ENCODE measurements around the gene FUT2. TPM values are rescaled to one million over a fixed set of nuclear protein-coding genes. Genes with fewer than 3 reads are reported as not detected.

The FUT2 gene
- total RNA-seq, 4 donors from 2014 or later = 0.44 TPM; not detected in 3

DNA sequence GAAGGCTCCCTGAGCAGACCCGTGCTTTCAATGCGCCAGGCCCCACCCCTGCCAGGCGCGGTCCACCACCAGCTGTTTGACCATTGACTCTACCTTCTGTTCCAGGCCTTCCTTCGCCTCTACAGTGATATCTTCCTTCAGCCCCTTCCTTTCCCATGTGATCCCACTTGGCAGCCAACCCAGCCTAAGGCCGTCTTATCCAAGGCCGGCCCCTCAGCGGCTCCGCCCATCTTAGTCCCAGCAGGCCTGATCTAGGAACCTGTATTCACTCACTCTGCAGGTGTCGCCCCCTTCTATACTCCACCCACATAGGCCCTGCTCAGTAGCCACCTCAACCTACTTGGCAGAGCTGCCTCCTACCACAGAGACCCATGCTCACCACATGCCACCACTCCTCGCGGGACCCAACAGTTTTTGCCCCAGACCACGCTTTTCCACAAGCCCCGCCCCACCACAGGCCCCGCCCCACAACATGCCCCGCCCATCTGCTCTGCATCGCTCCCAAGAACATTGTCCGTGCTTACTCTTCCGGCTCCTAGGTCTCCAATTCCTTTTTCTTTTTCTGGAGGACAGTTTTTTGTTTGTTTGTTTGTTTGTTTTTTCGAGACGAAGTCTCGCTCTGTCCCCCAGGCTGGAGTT is 41.7 kb downstream of the FUT2 start:
- no peaks in the 10 kb centered on the region for H3K9me3 ChIP-seq
- TF ChIP-seq POLR2A (IDR thresholded peaks at IDR 0.05) (no peak), EP300 (IDR thresholded peaks at IDR 0.05) (no peak)
- TF ChIP-seq, protein P1, sequence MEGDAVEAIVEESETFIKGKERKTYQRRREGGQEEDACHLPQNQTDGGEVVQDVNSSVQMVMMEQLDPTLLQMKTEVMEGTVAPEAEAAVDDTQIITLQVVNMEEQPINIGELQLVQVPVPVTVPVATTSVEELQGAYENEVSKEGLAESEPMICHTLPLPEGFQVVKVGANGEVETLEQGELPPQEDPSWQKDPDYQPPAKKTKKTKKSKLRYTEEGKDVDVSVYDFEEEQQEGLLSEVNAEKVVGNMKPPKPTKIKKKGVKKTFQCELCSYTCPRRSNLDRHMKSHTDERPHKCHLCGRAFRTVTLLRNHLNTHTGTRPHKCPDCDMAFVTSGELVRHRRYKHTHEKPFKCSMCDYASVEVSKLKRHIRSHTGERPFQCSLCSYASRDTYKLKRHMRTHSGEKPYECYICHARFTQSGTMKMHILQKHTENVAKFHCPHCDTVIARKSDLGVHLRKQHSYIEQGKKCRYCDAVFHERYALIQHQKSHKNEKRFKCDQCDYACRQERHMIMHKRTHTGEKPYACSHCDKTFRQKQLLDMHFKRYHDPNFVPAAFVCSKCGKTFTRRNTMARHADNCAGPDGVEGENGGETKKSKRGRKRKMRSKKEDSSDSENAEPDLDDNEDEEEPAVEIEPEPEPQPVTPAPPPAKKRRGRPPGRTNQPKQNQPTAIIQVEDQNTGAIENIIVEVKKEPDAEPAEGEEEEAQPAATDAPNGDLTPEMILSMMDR (IDR thresholded peaks at IDR 0.05) = no peak
- WGBS, 2 donors = 59 to 62% methylated on average over 22 of the region's 22 CpGs

DNA sequence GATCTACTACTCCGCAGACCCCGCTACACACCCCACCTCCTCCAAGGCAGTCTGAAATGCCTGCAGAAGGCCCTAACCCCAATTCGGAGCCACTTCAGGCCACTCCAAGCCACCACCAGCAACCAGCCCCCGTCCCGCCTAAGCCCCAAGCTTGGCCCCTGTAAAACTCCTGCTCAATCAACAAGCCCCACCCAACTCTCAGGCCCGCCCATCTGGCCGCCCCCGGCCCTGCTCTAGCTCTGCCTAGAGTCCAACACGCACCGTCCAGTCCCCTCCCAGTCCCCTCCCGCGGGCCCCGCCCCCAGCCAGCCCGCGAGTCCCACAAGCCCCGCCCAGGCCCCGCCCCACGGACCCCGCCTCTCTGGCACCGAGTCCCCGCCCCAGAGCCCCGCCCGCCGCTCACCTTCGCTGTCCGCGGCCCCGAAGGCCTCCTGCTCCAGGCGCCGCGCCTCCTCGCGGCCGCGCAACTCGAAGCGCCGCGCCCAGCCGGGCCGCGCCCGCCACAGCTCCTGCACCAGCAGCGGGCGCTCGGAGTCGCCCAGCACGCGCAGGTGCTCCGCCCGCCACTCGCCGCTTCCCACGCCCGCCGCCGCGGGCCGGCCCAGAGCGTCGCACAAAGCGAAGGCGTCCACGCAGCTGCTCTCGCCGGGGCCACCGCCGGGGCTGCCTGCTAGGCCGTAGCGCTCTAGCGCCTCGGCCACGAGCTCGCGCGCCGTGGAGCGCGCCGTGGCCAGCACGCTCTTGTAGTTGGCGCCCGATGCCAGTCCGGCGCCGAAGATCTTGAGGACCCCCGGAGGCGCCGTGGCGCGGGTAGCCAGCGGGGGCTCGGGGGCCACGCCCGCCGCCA is 43.0 kb downstream of the FUT2 start:
- H3K4me3 ChIP-seq = peak overlapping the region; percentile 44 to 63 (median 54)
- WGBS, 2 donors = 5 to 8% methylated on average over 23 to 24 of the region's 96 CpGs
- peak; percentile 77 to 78 for DNase-seq (ENCODE audit: low spot score in 2 of 2)

More for the DNA sequence above, 41.7 kb downstream of the FUT2 start:
- H3K36me3 ChIP-seq = peaks cover 0 to 6% (median 0%) of the 10 kb centered on the region in 3 donors
- DNase-seq (ENCODE audit: low spot score in 2 of 2) = no peak
- peaks cover 0 to 5% of the 10 kb centered on the region in 2 donors for H3K27me3 ChIP-seq
- no peak overlapping the region for H3K27ac ChIP-seq
- H3K4me3 ChIP-seq = peak overlapping the region in 1 of 4 donors; percentile 63
- peaks cover 0 to 36% (median 18%) of the 10 kb centered on the region in 4 donors for H3K4me1 ChIP-seq

DNA sequence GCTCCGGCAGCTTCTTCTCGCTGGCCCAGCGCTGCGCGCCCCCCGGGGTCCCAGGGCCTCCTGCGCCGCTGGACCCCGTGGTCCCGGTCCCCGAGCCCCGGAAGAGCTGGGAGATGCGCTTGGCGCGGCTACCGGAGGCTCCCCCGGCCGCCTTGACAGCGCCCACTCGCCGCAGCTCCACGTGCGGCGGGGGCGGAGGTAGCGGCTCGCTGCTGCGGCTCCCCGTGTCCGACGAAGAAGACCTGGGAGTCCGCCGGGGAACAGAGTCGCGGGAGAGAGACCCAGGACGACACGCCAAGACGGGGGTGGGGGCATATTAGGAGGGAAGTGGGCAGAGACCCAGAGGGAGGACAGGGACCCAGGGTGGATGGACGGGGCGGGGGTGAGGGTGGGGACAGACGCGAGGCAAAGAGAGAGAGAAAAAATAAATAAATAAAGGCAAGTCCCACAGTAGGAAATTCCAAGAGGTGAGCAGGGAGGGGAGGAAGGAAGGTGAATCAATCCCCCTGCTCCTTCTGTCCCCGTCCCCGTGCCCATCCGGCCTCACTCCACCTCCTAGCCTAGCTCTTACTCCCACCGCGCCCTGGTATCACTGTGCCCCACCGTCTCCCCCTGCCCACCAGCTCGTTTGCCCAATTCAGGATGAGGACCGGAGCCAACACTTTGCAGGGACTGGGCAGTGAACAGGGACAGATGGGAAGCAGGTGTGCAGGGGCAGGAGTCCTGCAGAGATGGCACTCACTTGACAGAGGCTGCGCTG is 43.8 kb downstream of the FUT2 start:
- TF ChIP-seq, protein P1 (IDR thresholded peaks at IDR 0.05) = no peak
- TF ChIP-seq EP300 (IDR thresholded peaks at IDR 0.05) (no peak), POLR2A (IDR thresholded peaks at IDR 0.05) (no peak)
- Histone ChIP-seq H3K9me3 (no peaks in the 10 kb centered on the region), H3K27ac (peak overlapping the region; percentile 50 to 87 (median 74)), H3K27me3 (peaks cover 0 to 5% of the 10 kb centered on the region in 2 donors), H3K4me3 (peak overlapping the region; percentile 44 to 63 (median 54)), H3K4me1 (peaks cover 0 to 36% (median 18%) of the 10 kb centered on the region in 4 donors), H3K36me3 (peaks cover 0 to 6% (median 0%) of the 10 kb centered on the region in 3 donors)
- WGBS, 2 donors = 18 to 28% methylated on average over 33 to 49 of the region's 51 CpGs
- DNase-seq (ENCODE audit: low spot score in 2 of 2) = no peak

More for the DNA sequence above, 43.0 kb downstream of the FUT2 start:
- Histone ChIP-seq H3K27ac (peak overlapping the region; percentile 50 to 87 (median 74)), H3K36me3 (peaks cover 0 to 6% (median 0%) of the 10 kb centered on the region in 3 donors), H3K4me1 (peaks cover 0 to 36% (median 18%) of the 10 kb centered on the region in 4 donors), H3K9me3 (no peaks in the 10 kb centered on the region), H3K27me3 (peaks cover 0 to 5% of the 10 kb centered on the region in 2 donors)
- TF ChIP-seq, protein P1 (IDR thresholded peaks at IDR 0.05) = peak; percentile 20 to 85 (median 68)
- no peak for TF ChIP-seq EP300 (IDR thresholded peaks at IDR 0.05)
- peak in 1 of 2 donors; percentile 45 for TF ChIP-seq POLR2A (IDR thresholded peaks at IDR 0.05)

DNA sequence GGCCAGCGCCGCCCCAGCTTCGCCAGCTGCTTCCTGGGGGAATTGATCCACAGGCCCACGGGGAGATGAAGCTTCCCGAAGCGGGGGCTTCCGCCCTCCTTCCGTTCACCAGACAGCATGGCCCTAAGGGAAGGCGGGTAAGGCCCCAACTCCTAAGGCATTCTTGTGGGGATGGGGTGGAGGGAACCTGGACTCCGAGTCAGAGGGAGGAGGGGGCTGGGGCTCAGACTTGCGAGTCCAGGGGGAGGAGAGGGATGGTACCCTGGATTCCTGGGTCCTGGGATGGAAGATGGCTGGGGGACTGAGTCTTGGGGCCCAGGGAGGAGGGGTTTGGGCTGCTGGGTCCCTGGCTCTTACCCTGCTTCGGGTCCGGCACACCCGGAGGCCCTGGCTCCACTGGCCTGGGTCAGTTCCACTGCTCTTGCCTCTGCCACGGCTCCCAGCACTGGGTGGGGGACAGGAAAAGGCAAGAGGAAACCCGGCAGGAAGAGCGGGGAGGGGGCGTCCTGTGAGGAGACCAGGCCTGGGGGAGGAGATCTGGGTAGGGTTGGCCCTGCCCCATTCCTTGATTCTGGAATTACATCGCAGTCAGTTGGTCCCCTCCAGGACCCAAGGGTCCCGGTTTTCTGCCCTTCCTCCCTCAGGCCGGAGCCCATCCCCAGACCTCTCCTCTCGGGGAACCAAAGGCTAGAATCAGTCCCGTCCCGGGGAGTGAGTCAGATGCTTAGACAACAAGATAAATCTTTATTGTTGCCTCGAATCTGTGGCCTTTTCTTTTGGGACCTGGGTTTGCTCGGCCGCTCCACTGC is 44.6 kb downstream of the FUT2 start, which contains the start of gene RASIP1:
Gene RASIP1, minus strand, starts transcription at position 447 of the 809 bp plus-strand sequence. Its CDS starts 328 bp downstream, at position 119.
- peak within 1 kb of the TSS; percentile 50 to 87 (median 74) for H3K27ac ChIP-seq
- TF ChIP-seq EP300 (IDR thresholded peaks at IDR 0.05) (peak in 1 of 2 donors; percentile 22), POLR2A (IDR thresholded peaks at IDR 0.05) (no peak)
- TF ChIP-seq, protein P1 (IDR thresholded peaks at IDR 0.05) = no peak
- H3K27me3 ChIP-seq = no peaks in the 10 kb centered on the region
- peaks cover 0 to under 1% (median 0%) of the 10 kb centered on the region in 3 donors for H3K36me3 ChIP-seq
- WGBS, 2 donors = 48 to 73% methylated on average over 26 to 27 of the region's 27 CpGs
- no peaks in the 10 kb centered on the region for H3K9me3 ChIP-seq
- H3K4me1 ChIP-seq = peaks cover 0 to 36% (median 18%) of the 10 kb centered on the region in 4 donors
- H3K4me3 ChIP-seq = peak within 1 kb of the TSS; percentile 44 to 63 (median 54)
- no peak for DNase-seq (ENCODE audit: low spot score in 2 of 2)
